HG03571 (cell line): Measurements from ENCODE around the gene ZSCAN21.
"Not testable (repeated sequence)": the region's sequence is repeated elsewhere in the genome, so short reads cannot be mapped to it uniquely, and the experiment has no call there.

Experiments used
- ATAC-seq: cut with Tn5 transposase; IDR thresholded peaks from one replicate; pipeline ENCODE4 v1.9.1; 2021; ENCODE audit not compliant: unreplicated experiment

ZSCAN21 gene

GRCh38 chr7:100049441-100050291 is at the start of gene ZSCAN21:
ZSCAN21 (plus strand) TSS chr7:100049774; CDS start chr7:100057007, 7,233 bp downstream.
- ATAC-seq = peak; percentile 84

DNA sequence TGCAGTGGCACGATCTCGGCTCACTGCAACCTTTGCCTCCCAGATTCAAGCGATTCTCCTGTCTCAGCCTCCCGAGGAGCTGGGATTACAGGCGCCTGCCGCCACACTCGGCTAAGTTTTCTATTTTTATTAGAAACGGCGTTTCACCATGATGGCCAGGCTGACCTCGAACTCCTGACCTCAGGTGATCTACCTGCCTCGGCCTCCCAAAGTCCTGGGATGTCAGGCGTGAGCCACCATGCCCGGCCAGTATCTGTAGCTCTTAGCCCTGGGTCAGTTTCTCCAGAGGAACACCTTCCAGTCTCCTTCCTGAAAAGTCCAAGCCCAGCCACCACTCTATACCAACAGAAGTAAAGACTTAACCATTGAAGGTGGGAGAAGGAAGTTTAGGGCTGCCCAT is 49.3 kb upstream of the ZSCAN21 start:
- ATAC-seq = no peak

DNA sequence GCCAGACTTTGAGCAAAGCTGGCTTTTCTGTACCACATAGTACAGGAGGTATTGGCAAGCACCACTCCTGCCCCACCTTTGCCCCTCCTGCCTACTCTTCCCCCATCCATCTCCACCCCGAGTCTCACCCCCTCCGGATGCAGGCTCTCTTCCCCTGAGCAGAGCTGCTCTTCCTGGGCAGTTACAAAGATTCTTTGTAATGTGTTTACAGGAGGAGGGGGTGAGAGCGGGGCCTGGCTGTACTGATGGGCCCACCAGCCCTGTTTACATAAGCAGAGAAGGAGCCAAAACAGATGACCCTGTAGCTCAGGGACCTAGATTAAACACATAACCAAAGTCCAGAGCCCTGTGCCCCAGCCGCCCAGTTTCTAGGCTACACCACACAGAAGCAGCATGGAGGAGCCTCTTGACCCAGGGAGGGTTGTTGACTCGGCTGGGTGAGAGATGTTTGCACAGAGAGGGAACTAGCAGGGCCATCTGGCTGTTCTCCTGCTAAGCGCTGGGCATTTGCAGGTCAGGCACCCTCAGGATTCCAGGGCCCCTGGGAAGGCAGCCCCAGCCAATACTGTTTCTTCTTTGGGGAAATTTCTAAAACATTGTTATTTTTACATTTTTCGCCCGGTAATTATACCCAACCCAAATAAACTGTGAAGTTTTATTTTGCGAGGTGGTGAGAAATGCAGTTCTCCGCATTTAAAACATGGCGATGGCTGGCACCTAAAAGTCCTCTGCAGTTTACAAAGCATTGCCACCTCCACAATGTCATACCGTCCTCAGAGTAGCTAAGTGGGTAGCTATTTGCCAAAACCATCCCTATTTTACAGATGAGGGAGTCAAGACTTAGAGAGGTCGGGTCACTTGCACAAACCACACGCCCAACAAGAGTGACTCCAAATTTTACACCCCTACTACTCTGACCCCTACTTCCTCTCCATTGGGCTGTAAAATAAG is 45.6 kb upstream of the ZSCAN21 start:
- ATAC-seq = no peak

- ATAC-seq = no peak
Observed at GRCh38 chr7:100007887-100008286, 41.7 kb upstream of the ZSCAN21 start.

- ATAC-seq = no peak
Observed at GRCh38 chr7:100008525-100008924, 41.0 kb upstream of the ZSCAN21 start.

DNA sequence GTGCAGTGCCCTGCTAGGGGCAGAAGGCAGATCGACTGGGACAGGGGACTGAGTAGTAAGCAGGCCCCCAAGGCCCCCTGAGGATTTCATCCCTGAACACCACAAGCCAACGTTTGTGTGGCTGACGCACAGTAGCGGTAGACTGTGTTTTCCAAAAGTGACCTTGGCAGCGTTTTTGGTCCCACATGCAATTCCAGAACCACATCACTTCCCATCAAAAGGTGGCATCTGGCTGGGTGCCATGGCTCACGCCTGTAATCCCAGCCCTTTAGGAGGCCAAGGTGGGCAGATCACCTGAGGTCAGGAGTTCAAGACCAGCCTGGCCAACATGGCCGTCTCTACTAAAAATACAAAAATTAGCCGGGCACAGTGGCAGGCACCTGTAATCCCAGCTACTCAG is 39.6 kb upstream of the ZSCAN21 start:
- ATAC-seq = not testable (repeated sequence)

GRCh38 chr7:100010901-100011300 is 38.7 kb upstream of the ZSCAN21 start:
- no peak for ATAC-seq

DNA sequence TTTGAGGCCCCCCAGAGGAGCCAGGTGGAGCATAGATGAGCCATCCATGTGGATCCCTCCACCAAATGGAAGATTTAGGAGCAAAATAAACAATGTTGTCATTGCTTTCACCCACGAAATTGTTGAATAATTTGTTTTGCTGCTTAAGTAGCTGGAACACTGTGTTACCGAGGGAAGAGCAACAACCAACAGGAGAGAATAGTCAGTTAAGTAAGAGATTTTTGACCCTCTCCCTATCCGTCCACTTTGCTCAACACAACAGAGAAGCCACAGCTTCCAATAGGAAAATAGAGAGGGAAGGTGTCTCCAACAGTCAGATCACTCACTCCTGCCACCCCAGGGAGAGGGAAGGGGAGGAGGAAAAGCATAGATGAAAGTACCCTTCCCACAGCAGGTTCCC is 38.1 kb upstream of the ZSCAN21 start:
- no peak for ATAC-seq

DNA sequence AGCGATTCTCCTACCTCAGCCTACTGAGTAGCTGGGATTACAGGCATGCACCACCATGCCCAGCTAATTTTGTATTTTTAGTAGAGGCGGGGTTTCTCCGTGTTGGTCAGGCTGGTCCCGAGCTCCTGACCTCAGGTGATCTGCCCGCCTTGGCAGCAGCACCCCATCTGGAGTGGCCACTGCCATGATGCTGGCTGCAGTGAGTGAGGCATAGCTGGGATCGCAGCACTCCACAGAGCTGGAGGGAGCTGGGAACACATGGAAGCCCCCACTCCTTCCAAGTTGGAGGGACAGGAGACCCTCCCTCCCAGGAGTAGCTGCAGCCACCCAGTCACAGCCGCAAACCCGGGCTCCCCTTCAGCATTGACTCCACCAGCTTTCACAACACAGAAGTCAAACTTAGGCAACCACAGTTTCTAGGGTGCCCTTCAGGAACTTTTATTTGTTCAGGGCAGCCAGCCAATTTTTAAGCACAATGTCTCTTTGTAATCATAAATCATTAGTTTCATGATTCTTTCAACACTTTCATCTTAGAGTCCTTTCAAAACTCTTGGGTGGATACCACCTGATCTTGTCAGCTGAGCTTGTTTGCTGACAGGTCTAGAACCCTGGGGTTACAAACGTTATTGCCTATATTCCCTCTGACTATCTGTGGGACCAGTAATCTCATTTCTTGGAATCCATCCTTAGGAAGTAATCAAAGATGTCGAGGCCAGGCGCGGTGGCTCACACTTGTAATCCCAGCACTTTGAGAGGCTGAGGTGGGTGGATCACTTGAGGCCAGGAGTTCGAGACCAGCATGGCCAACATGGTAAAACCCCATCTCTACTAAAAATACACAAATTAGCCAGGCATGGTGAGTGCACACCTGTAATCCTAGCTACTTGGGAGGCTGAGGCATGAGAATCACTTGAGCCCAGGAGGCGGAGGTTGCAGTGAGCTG is 36.9 kb upstream of the ZSCAN21 start:
- not testable (repeated sequence) for ATAC-seq

DNA sequence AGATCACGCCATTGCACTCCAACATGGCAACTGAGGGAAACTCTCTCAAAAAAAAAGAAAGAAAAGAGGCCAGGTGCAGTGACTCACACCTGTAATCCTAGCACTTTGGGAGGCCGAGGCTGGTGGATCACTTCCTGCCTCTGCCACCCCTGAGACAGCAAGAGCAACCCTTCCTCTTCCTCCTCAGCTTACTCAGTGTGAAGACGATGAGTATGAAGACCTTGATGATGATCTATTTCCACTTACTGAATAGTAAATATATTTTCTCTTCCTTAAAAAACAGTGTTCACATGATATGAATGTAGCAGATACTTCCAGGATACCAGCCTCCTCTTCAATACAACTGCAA is 36.3 kb upstream of the ZSCAN21 start:
- ATAC-seq = no peak

DNA sequence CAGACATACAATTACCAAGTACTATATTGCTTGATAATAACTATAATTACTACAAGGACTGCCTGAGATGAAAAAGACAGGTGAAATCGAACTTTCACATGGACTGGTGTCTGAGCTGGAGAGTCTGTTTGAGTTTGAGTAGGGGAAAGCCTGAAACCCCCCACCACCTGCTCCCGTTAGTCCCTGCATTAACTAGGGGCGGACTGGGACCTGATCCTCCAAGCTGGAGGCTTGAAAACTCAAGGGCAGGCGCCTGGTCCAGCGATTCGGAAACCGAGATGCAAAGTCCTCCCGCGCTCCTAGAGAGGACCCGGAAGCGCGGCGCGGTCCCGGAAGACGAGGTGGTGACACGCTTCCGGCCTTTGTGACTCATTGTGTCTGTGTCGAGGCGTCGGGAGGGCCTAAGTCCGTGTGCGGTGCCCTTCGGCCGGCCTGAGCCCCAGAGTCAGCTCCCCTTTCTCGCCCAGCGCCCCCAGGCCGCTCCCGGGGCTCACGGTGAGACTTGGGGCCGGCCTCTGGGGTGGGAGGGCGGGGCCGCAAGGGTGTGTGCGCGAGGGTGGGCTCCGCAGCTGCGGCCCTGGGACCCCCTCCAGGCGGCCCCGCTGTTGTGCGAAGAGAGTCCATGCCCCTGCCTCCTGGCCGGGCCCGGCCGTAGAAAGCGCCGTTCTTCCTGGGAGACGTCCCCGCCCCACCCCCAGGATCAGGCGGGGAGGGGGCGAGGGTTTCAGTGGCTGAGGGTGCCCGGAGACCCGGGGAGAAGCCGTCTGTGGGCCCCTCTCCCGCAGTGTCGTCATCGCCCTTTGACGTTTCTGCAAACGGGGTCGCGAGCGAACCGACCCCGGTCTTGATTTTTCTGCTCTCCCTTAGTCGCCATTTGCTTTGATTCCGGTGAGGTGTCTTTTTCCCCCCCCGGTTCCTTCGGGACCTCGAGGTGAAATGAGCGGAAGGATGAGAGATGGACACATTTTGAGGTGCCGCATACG is 34.1 kb upstream of the ZSCAN21 start, which contains the start of gene ZKSCAN1:
Gene ZKSCAN1 (plus strand): TSS at position 365 of the 983 bp plus-strand sequence. CDS start 7,911 bp downstream, outside the sequence.
- peak; percentile 93 for ATAC-seq

- ATAC-seq = no peak
Observed at GRCh38 chr7:100016215-100016901, 33.2 kb upstream of the ZSCAN21 start.

GRCh38 chr7:100017300-100017699 is 32.3 kb upstream of the ZSCAN21 start:
- ATAC-seq = no peak

DNA sequence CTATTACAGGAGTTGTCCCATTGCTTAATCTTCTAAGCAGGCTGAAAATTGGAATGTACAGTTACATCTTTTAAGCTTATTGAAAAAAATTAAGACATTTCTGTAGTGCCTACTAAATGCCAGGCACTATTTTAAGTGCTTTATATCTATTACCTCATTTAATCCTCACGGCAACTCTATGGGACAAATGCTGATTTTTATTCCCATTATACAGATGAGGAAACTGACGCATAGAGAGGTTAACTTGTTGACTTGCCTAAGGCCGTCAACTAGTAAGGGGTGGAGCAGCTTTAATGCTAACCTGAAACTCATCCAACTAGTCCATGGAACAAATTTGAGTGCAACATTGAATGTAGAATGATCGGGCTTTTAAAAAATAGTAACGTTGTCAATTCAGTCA is 31.7 kb upstream of the ZSCAN21 start:
- no peak for ATAC-seq

- no peak for ATAC-seq
Observed at GRCh38 chr7:100019908-100020307, 29.7 kb upstream of the ZSCAN21 start.

GRCh38 chr7:100021297-100021696 is 28.3 kb upstream of the ZSCAN21 start:
- ATAC-seq = no peak

DNA sequence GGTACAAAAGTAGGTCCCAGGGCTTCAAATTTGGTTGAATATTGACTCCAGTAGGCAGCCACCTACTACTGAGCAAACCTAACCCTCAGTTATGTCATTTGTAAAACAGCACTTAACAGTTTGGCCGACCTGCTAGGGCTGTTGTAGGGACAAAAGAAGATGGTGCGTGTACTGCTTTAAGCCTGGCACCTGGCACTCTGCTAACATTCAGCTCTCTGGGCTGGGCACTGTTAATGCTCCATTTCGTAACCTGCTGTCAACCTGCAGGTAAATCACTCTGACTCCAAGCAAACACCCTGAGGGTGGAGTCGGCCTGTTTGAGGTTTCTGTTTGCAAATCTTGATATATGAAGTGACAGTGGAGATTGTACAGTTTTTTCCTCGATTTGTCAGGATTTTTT is 27.0 kb upstream of the ZSCAN21 start:
- ATAC-seq = no peak

GRCh38 chr7:100023526-100023925 is 26.0 kb upstream of the ZSCAN21 start:
- no peak for ATAC-seq
